Activated T-helper 1 cell treated with Interleukin-2 at 50 U/mL for 16 hours (primary cell): ENCODE results near the gene DCPS.
"Not testable (repeated sequence)": the region's sequence is repeated elsewhere in the genome, so short reads cannot be mapped to it uniquely, and the experiment has no call there.

ENCODE experiments used
- DNase-seq: peaks from one replicate; pipeline ENCODE4 v3.0.0-alpha.2; 2020; ENCODE audit warnings: low read depth

The DCPS gene, protein sequence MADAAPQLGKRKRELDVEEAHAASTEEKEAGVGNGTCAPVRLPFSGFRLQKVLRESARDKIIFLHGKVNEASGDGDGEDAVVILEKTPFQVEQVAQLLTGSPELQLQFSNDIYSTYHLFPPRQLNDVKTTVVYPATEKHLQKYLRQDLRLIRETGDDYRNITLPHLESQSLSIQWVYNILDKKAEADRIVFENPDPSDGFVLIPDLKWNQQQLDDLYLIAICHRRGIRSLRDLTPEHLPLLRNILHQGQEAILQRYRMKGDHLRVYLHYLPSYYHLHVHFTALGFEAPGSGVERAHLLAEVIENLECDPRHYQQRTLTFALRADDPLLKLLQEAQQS

DNA sequence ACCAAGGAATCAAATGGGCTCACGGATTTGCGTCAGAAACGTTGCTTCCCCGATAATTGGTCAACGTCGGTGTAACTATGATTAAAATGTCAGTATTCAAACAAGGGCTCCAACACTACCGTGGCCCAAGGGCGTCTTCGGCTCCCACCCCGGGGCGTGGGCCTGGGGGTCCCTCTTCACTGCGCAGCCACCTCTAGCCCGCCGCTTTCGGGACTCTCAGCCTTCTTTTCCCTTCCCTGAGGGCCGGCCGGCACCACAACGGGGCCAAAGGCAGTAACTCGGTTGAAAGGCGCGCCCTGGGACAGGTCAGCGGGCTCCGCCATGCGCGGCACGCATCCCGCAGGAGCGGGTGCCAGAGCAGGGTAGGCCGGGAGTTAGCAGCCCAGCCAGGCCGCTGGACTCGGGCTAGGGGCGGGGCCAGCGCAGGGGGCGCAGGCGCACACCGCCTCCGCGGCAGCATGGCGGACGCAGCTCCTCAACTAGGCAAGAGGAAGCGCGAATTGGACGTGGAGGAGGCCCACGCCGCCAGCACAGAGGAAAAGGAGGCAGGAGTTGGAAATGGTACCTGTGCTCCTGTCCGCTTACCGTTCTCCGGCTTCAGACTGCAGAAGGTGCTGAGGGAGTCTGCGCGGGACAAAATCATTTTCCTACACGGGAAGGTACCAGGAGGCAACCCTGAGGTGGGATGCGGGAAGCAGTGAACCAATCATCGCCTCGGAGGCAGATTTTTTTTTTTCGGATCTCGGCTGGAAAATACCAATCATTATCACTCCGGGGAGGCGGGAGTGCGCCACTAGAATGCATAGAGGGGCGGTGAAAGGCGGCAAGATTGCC lies at the start of gene DCPS:
Gene DCPS (plus strand): TSS at position 438 of the 834 bp plus-strand sequence. CDS start 21 bp downstream, at position 459.
- DNase-seq: peak; percentile 81

DNA sequence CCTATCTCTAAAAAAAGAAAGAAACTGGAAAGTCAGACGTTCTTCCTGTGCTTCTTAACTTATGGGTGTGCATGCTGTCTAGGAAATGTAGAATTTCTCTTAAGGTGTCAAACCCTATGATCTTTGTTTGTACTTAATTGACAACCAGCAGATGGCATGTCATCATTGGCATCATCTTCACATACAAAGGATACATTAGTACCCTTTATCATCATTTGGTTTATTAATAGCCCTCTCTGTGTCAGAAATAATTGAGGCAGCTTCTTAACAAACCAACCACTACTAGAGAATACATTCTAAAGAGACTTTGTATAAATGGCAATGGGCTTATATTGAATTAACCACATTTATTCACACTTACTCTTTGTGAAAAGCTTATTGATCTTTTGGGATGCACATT lies 49.0 kb upstream of the DCPS start:
- no peak for DNase-seq

DNA sequence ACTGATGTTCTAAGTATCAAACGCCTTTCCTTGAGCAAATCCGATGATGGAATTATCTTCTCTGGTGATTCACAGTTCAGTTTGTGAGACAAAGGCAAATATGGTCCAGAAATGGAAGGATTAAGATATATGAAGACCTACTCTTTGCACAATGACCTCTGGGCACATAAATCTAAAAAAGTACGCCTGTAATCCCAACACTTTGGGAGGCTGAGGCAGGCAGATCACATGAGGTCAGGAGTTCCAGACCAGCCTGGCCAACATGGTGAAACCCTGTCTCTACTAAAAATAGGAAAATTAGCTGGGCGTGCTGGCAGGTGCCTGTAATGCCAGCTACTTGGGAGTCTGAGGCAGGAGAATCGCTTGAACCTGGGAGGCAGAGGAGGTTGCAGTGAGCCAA lies 48.4 kb upstream of the DCPS start:
- DNase-seq: not testable (repeated sequence)

DNA sequence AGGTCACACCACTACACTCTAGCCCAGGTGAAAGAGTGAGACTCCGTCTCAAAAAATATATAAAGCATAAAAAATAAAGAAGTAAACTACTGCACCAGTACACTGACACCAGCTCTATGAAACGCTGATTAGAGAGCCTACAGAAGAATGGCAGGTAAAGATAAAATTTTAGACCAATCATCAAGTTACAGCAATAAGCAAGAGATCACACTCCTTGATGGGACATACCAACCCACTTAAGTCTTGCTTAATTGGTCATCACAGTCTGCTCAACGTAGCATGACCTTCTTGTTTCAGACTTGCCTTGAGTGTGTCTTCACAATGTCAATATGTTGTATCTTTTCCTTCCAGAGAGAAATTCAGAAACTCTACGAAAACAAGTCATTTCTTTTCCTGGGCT lies 47.6 kb upstream of the DCPS start:
- DNase-seq: no peak

DNA sequence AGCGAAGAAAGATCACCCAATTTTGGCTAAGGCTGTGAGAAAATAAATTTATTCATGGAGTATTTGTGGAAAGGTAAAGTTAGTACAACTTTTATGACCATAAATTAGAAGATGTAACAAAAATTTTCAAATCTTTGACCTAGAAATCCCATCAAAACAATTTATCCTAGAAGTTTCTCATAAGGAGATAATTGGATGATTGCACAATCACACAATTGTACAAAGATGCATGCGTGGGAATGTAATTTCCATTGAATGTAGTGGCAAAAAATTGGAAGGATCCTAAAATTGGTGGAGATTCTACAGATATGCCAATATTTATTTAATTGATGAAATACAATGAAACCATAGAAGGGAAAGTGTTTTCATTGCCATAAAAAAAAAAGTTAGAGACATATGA lies 46.7 kb upstream of the DCPS start:
- no peak for DNase-seq

DNA sequence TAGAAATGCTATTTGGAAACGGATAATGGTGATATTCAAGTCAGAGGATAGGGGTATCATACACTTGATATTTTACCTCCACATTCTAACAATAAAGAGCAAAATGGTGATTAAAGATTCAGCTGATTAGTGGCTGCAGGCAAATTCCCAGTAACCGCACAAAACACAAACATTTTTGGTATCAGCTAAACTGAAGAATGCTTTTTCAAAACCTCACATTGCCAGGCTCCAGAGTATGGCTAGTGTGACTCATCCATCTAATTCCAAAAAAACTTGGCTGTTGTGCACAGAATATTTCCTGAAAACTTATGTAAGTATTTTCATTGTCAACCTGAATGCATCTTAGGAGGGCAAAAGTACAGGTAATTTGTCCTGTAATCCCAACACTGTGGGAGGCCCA lies 46.1 kb upstream of the DCPS start:
- no peak for DNase-seq

DNA sequence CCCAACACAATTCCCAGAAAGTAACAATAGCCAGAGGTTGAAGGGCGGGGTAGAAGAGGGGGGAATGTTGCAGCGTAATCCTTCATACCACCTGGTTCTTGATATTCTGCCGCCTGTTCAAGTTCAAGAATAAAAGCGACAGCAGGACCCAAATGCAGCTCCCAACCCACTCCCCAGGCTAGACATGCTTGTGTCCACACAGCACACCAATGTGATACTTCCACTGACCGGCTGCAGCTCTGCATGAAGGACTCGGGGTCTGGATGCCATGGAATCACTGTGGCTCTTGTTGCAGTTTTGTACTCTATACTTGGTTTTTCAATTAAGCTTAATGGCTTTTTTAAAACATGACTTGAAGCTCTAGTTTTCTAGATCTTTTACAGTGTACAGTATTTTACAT lies 41.6 kb upstream of the DCPS start:
- DNase-seq: no peak

DNA sequence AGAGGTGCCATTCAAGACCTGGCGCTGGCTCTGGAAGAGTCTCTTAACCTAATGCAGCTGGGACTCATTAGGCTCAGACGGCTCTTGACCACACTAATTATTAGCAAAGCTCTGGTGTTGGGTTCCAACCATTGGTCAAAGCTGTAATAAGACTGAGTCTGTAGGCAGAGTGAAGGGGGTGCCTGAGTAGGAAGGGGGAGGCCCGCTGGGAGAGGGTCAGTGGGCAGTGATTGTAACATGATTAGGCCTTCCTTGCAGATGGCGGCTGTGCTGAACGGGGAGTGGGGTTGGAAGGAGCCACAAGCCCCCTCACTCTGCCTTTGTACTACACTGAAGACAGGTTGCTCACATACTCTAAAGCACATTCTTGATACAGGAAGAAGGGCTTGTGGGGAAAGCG lies 40.4 kb upstream of the DCPS start:
- no peak for DNase-seq

DNA sequence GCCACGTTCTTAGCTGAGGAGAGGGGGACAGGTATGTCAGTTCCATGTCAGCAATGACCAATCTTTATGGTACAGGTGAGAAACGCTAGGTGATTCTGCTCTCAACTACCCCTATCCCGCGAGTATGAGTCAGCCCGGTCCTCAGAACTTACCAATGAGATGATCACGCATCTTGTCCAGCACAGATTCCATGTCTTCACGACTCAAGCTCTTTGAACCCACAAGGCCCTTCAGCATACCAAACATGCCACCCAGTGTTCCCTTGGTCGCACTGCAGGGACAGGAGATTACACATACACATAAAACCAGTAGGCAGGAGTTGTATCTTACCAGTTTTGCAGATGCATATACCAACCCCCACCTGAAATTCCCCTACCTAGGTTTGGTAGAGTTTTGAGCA lies 38.0 kb upstream of the DCPS start:
- no peak for DNase-seq

DNA sequence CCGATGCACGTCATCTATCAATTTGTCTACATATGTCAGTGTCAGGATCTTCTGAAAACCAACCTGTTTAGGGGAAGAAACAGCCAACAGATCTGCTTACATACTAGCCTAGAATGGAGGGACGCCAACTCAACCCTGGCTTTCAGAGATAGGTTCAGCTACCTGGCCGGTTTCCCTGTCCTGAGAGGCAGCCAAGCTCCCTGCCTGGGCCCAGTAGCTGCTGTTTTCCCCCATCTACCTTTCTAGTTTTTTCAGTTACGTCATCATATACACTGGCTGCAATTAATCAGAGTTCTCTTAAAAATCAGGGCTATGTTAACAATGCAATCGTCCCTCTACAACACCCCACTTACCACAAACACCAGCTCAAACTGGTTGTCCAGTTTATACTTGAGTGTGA lies 36.2 kb upstream of the DCPS start:
- no peak for DNase-seq

DNA sequence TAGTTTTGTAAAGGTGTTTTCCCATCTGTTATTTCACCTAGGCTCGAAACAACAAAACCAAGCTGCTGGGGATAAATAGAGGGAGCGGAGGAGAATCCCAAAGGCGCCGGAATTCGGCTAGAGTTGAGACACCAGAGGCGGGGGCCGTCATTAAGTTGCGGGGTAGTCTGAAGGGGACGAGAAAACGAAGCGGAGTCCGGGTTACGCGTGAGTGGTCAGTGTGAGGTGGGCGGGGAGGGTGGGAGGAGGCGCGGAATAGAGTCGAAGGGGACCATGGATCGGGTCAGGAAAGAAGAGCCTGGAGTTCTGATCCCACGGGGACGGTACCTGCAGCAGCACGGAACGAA lies 35.5 kb upstream of the DCPS start:
- DNase-seq: no peak

DNA sequence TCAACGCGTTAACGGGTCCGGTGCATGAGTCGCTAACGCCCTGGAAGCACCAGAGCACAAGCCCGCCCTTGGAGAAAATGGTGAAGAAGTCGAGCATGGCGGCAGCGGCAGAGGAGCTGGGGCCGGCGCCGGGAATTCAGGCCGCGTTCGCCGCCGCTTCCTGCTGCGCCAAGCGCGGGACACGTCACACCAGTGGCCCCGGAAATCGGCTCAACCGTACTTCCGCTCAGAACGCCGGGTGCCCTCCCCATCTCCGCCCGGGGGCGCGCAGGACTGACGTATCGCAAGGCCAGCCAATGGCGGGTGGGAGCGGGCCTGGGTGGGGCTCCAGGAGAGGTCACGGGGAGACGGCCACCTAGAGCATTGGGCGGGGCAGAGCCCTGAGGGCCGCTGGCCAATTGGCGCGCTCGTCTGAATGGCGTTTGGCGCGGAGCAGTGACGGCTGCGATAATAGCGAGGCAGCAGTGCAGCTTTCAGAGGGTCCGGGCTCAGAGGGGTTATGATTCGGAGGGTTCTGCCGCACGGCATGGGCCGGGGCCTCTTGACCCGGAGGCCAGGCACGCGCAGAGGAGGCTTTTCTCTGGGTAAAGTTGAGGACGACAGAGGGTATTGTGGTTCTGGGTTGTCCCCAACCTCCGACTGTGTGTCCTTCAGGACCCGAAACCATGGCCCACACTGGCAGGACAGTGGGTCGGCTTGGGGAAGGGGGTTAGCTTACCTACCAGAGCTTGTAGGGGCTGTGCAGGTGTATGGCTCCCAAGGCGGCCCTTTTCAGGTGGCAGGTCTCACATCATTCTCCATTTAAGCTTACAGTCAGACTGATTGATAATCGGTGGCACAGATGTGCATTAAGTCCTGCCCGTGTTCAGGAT lies 34.9 kb upstream of the DCPS start, which contains the start of the genes FOXRED1 and SRPRA:
Gene FOXRED1 (plus strand): TSS at position 447 of the 872 bp plus-strand sequence. CDS start 53 bp downstream, at position 500.
Gene SRPRA (minus strand): TSS at position 188 of the 872 bp plus-strand sequence. CDS start 91 bp downstream, at position 97.
- DNase-seq: peak; percentile 100

DNA sequence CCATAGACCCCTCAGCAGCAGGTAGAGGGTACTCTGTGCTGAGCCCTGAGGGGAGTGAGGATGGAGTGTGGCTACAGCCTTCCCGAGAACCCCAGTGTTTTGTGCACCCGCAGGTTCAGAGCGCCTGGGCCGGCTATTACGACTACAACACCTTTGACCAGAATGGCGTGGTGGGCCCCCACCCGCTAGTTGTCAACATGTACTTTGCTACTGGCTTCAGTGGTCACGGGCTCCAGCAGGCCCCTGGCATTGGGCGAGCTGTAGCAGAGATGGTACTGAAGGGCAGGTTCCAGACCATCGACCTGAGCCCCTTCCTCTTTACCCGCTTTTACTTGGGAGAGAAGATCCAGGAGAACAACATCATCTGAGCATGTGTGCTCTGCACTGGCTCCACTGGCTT lies 26.5 kb upstream of the DCPS start:
- no peak for DNase-seq

DNA sequence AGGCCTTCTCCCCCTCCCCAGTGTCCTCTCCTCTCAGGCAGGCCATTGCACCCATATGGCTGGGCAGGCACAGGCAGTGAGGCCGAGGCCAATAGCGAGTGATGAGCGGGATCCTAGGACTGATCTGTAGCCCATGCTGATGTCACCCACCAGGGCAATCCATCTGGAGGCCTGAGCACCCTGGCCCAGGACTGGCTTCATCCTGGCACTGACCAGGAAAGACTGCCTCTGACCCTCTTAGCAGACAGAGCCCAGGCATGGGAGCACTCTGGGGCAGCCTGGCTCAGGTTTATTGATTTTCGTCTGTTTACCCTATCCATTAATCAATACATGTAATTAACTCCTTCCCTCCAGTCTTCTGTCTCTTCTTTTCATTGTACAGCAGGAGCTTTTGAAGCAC lies 26.1 kb upstream of the DCPS start:
- DNase-seq: no peak

DNA sequence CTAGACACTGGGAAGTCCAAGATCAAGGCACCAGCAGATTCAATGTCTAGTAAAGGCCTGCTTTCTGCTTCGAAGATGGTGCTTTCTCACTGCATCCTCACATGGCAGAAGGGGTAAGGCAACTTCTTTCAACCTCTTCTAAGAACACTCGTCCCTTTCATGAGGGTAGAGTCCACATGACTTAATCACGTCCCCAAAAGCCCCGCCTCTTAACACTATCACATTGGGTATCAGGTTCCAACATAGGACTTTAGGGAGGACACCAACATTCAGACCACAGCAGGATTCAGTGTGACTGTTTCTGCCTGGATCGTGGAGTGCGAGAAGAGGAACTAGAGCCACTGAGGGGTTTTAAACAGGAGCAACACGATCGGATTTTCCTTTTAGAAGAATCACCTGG lies 24.7 kb upstream of the DCPS start:
- no peak for DNase-seq

DNA sequence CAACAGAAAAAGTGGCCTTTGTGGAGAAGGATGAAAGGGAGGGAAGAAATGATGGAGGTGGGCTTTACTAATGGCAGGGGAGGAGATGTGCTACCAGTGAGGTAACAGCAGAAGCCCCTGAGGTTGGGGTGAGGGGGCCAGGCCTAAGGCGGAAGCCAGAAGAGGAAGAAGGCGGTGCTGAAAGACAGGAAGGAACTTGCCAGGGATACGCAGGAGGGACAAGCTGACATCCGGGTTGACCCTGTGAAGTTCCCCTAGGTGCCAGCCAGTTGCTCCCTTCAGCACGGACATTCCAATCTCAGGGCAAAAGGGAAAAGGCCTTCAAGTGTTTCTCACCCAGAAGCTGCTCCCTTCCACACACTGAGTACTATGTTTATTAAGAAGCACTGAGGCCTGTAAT lies 23.3 kb upstream of the DCPS start:
- DNase-seq: no peak

DNA sequence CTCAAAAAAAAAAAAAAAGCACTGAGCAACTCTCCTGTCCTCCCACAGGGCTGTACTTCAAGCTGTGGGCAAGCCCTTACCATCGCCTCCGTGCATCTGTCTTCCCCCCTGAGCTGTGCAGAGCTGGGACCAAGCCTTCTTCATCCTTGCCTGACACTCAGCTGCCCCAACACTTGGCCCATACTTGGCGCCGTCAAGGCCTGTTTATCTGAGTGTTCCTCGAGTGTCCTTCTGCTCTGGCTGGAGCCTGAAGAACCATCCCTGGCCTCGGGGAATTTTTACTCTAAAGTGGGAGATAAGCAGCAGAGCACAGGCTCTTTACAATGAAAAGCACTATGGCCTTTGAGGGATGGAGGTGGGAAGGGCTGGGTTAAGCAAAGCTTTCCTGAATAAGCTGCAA lies 22.6 kb upstream of the DCPS start:
- DNase-seq: no peak

DNA sequence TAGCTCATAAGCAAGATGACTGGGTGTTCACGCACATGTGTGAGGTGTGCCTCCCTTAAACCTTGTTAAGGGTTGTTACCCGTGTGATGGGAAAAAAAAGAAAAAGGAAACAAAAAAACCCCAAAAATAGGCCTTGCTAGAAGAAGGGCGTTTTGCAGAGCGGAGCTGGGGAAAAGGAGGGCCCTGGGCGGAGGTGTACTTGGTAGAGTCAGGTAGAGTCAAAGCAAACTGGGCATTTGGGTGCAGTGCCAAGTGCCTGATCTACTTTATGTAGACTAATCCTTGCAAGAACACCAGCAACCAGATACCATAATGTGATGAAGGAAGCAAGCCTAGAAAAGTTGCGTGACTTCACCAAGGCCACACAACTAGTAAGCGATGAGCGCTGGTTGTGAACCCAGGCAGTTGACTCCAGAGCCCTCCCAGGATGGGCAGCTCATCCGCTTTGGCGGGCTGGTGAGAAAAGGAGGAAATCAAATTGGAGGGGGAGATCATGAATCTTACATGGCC lies 22.1 kb upstream of the DCPS start:
- DNase-seq: no peak

DNA sequence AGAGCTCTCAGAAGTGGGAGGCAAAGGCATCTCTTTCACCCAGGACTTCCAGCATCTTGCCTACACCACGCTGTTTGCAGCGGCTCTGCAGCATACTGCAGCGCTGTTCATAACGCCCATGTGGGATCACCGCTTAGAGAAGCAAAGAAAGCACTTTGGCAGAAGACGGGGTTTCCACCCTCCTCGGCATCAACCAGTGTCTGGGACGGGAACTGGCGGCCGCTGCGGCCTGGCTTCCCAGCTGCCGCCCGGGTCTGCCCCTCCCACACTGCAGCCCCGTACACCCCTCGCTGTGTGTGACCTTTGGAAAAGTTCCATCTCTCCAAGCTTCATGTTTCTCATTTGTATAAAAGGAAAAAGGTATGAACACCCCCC lies 21.5 kb upstream of the DCPS start:
- peak; percentile 26 for DNase-seq

DNA sequence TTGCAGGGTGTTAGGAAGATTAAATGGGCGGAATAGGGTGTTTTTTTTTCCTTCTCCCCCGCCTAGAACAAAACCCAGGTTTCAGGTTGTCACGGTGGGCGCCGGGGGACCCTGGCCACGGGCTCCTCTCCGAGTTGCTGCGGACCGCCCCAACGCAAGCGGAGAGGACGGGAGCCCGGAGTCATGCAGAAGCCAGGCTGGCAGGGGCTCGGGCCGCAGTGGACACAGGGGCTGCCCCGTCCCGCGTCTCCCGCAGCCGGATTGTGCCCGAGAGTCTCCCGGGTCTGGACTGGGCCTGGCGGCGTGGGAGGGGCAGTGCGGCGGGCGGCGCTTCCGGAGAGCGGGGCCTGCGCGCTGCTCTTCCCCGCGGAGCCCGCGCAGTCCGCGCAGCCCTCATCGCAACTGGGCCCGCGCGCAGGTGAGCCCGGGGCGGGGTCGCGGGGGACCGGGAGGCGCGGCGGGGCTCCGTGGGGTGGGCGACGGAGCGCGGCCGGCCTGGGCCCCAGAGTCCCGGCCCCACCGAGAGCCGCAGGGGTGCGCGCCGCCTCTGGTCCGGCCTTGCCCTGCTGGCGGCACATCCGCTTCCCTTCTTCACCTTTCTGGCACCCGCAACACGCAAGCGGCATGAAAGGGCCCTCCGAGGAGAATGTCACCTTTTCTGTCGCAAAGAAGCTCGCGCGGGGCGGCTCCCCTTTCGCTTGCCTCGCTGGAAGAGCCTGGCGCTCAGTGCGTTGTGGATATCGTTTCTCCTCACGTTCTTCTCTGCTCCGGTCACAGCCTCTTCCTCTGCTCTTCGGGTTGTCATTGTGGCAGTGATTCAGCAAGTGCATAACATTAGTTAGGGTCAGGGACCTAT lies 20.9 kb upstream of the DCPS start, which contains the start of gene TIRAP:
Gene TIRAP (plus strand): TSS at position 358 of the 856 bp plus-strand sequence. CDS start 7,802 bp downstream, outside the sequence.
- peak; percentile 47 for DNase-seq

DNA sequence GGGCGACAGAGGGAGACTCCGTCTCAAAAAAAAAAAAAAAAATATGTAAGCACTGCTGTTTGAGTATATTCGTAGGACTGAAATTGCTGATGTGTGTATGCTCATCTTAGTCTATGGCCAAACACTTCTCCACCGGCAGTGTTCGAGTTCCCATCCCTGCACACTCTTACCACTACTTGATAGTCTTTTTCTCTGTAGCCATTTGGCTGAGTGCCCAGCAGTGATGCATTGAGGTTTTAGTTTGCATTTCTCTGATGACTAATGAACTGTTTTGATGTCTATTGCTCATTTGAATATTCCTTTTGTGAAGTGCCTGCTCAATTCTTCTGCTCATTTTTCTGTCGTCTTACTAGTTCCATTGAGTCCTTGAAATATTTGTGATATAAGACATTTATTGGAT lies 19.0 kb upstream of the DCPS start:
- DNase-seq: peak; percentile 69
